ENCODE measurements around the gene CRACR2A.

- TF ChIP-seq, protein P1, sequence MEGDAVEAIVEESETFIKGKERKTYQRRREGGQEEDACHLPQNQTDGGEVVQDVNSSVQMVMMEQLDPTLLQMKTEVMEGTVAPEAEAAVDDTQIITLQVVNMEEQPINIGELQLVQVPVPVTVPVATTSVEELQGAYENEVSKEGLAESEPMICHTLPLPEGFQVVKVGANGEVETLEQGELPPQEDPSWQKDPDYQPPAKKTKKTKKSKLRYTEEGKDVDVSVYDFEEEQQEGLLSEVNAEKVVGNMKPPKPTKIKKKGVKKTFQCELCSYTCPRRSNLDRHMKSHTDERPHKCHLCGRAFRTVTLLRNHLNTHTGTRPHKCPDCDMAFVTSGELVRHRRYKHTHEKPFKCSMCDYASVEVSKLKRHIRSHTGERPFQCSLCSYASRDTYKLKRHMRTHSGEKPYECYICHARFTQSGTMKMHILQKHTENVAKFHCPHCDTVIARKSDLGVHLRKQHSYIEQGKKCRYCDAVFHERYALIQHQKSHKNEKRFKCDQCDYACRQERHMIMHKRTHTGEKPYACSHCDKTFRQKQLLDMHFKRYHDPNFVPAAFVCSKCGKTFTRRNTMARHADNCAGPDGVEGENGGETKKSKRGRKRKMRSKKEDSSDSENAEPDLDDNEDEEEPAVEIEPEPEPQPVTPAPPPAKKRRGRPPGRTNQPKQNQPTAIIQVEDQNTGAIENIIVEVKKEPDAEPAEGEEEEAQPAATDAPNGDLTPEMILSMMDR (conservative IDR thresholded peaks at IDR 0.05; ENCODE audit: low read length), result no peak
- TF ChIP-seq EZH2phosphoT487 (IDR thresholded peaks at IDR 0.05; ENCODE audit: borderline replicate concordance, low read depth, low read length), result no peak
These were observed 20.0 kb downstream of the CRACR2A start for GRCh38 chr12:3732901-3733300.
